H9 (cell line): ENCODE results near the gene LIF. TPM values are rescaled to one million over a fixed set of nuclear protein-coding genes. Genes with fewer than 3 reads are reported as not detected.

Experiments used
- DNase-seq: peaks from one replicate; pipeline ENCODE4 v3.0.0-alpha.2; 2017
- H2AFZ ChIP-seq: one replicate; pipeline ENCODE4 v1.6.1; 2013; ENCODE audit warnings: mild to moderate bottlenecking, low read length, control low read depth, moderate library complexity
- H2AK5ac ChIP-seq: 2 replicates; pipeline ENCODE4 v1.6.1; 2013; ENCODE audit warnings: low read length, control low read depth, mixed read lengths; ENCODE audit not compliant: insufficient read length
- H2BK120ac ChIP-seq: one replicate; pipeline ENCODE4 v1.6.1; 2013; ENCODE audit warnings: low read depth, mild to moderate bottlenecking, low read length, control low read depth, inconsistent platforms; ENCODE audit not compliant: poor library complexity, severe bottlenecking
- H2BK12ac ChIP-seq: 2 replicates; pipeline ENCODE4 v1.6.1; 2013; ENCODE audit warnings: low read length, control low read depth, mixed read lengths, low read depth; ENCODE audit not compliant: insufficient read length
- H2BK15ac ChIP-seq: 2 replicates; pipeline ENCODE4 v1.6.1; 2013; ENCODE audit warnings: low read depth, low read length, control low read depth
- H2BK20ac ChIP-seq: one replicate; pipeline ENCODE4 v1.6.1; 2013; ENCODE audit warnings: low read depth, mild to moderate bottlenecking, low read length, control low read depth, inconsistent platforms; ENCODE audit not compliant: poor library complexity, severe bottlenecking
- H2BK5ac ChIP-seq: 2 replicates; pipeline ENCODE4 v1.6.1; 2013; ENCODE audit warnings: low read length, control low read depth, mixed read lengths; ENCODE audit not compliant: insufficient read length
- H3K14ac ChIP-seq: 2 replicates; pipeline ENCODE4 v1.6.1; 2013; ENCODE audit warnings: low read length, control low read depth; ENCODE audit not compliant: insufficient read depth
- H3K18ac ChIP-seq: 2 replicates; pipeline ENCODE4 v1.6.1; 2013; ENCODE audit warnings: low read depth, mild to moderate bottlenecking, mixed read lengths, low read length, control low read depth; ENCODE audit not compliant: insufficient read length
- H3K23ac ChIP-seq: 2 replicates; pipeline ENCODE4 v1.6.1; 2013; ENCODE audit warnings: low read length, control low read depth, mixed read lengths, low read depth; ENCODE audit not compliant: insufficient read length
- H3K23me2 ChIP-seq: 2 replicates; pipeline ENCODE4 v1.6.1; 2013; ENCODE audit warnings: low read depth, mild to moderate bottlenecking, mixed read lengths, low read length, control low read depth; ENCODE audit not compliant: insufficient read length, poor library complexity, severe bottlenecking
- H3K27ac ChIP-seq: 2 replicates; pipeline ENCODE4 v1.5.1; 2013; ENCODE audit warnings: low read length, control low read depth, mixed read lengths, low read depth; ENCODE audit not compliant: insufficient read length
- H3K27me3 ChIP-seq: 2 replicates; pipeline ENCODE4 v1.6.1; 2013; ENCODE audit warnings: low read length, control low read depth, inconsistent platforms; ENCODE audit not compliant: insufficient read depth
- H3K4ac ChIP-seq: 2 replicates; pipeline ENCODE4 v1.6.1; 2013; ENCODE audit warnings: low read depth, mild to moderate bottlenecking, control low read depth, inconsistent platforms, low read length, moderate library complexity
- H3K4me1 ChIP-seq: 2 replicates; pipeline ENCODE4 v1.6.1; 2013; ENCODE audit warnings: low read length, control low read depth, inconsistent platforms; ENCODE audit not compliant: insufficient read depth
- H3K4me2 ChIP-seq: 2 replicates; pipeline ENCODE4 v1.6.1; 2013; ENCODE audit warnings: low read length, control low read depth, mixed read lengths; ENCODE audit not compliant: insufficient read length, insufficient read depth
- H3K56ac ChIP-seq: 2 replicates; pipeline ENCODE4 v1.6.1; 2013; ENCODE audit warnings: low read depth, mild to moderate bottlenecking, mixed read lengths, low read length, control low read depth; ENCODE audit not compliant: insufficient read length
- H3K79me1 ChIP-seq: 2 replicates; pipeline ENCODE4 v1.6.1; 2013; ENCODE audit warnings: low read depth, mild to moderate bottlenecking, moderate library complexity, low read length, control low read depth, inconsistent platforms; ENCODE audit not compliant: insufficient read depth, poor library complexity, severe bottlenecking
- H3K79me2 ChIP-seq: 2 replicates; pipeline ENCODE4 v1.6.1; 2013; ENCODE audit warnings: low read length, control low read depth, inconsistent platforms; ENCODE audit not compliant: insufficient read depth
- H3K9ac ChIP-seq: 2 replicates; pipeline ENCODE4 v1.6.1; 2013; ENCODE audit warnings: low read length, control low read depth, mixed read lengths; ENCODE audit not compliant: insufficient read length; ENCODE audit errors: extremely low read depth
- H3K9me3 ChIP-seq: one replicate; pipeline ENCODE4 v1.6.1; 2013; ENCODE audit warnings: low read depth, low read length, inconsistent platforms; ENCODE audit not compliant: control insufficient read depth
- H3T11ph ChIP-seq: one replicate; pipeline ENCODE4 v1.6.1; 2013; ENCODE audit warnings: mild to moderate bottlenecking, low read length, control low read depth, inconsistent platforms
- H4K20me1 ChIP-seq: one replicate; pipeline ENCODE4 v1.6.1; 2013; ENCODE audit not compliant: control insufficient read depth, insufficient read length, insufficient read depth
- H4K5ac ChIP-seq: 2 replicates; pipeline ENCODE4 v1.6.1; 2013; ENCODE audit warnings: low read depth, mild to moderate bottlenecking, mixed read lengths, low read length, control low read depth; ENCODE audit not compliant: insufficient read length
- H4K8ac ChIP-seq: replicated peaks from 2 replicates; pipeline ENCODE4 v1.6.1; 2013; ENCODE audit warnings: low read length, control low read depth, mixed read lengths, low read depth; ENCODE audit not compliant: insufficient read length
- H4K91ac ChIP-seq: 2 replicates; pipeline ENCODE4 v1.6.1; 2013; ENCODE audit warnings: low read depth, mild to moderate bottlenecking, moderate library complexity, mixed read lengths, low read length, control low read depth; ENCODE audit not compliant: insufficient read length
- H3K27ac Mint-ChIP-seq, 3 experiments: 2 replicates in 2 of 3; 3 replicates in 1 of 3; pipeline ENCODE4 v1.8.0; 2020 to 2021; ENCODE audit warnings: mixed read lengths in 3 of 3, mild to moderate bottlenecking in 1 of 3, moderate library complexity in 1 of 3
- H3K27me3 Mint-ChIP-seq: 2 replicates; pipeline ENCODE4 v1.8.0; 2021; ENCODE audit warnings: low read depth, mild to moderate bottlenecking, moderate library complexity, mixed read lengths
- H3K36me3 Mint-ChIP-seq, 3 experiments: 2 replicates in 2 of 3; 3 replicates in 1 of 3; pipeline ENCODE4 v1.8.0; 2020 to 2021; ENCODE audit warnings: low read depth in 3 of 3, mixed read lengths in 3 of 3; ENCODE audit not compliant: insufficient read depth in 1 of 3
- H3K4me1 Mint-ChIP-seq, 2 experiments: 2 replicates each; pipeline ENCODE4 v1.8.0; 2020; ENCODE audit warnings: mixed read lengths in 2 of 2
- H3K4me3 Mint-ChIP-seq, 2 experiments: 2 replicates in 1 of 2; 3 replicates in 1 of 2; pipeline ENCODE4 v1.8.0; 2020 to 2021; ENCODE audit warnings: mild to moderate bottlenecking in 2 of 2, mixed read lengths in 2 of 2, moderate library complexity in 1 of 2
- H3K9me3 Mint-ChIP-seq, 2 experiments: 2 replicates in 1 of 2; 3 replicates in 1 of 2; pipeline ENCODE4 v1.8.0; 2020; ENCODE audit warnings: mild to moderate bottlenecking in 2 of 2, mixed read lengths in 2 of 2, moderate library complexity in 1 of 2
- CTCF ChIP-seq: fragments of 200-600 bp; sonication (generic); conservative IDR thresholded peaks from 3 replicates; pipeline ENCODE4 v1.8.0; 2021; ENCODE audit warnings: antibody characterized with exemption, mild to moderate bottlenecking
- WGBS: extraction: QIAGEN DNeasy Blood & Tissue Kit; methylation state at CpG from one replicate; pipeline ENCODE4 v1.1.7; 2013; ENCODE audit warnings: missing lambda C conversion rate, low lambda C conversion rate, mixed read lengths; ENCODE audit not compliant: insufficient read length; ENCODE audit errors: extremely low coverage; 5-methylcytosine and 5-hydroxymethylcytosine counted together
- total RNA-seq: library from RNA; stranded (reverse); gene quantifications from 2 replicates; pipeline ENCODE4 v1.2.1, GENCODE V29; 2021

LIF gene
- total RNA-seq, 1 experiment from 2014 or later, result 6.1 TPM

DNA sequence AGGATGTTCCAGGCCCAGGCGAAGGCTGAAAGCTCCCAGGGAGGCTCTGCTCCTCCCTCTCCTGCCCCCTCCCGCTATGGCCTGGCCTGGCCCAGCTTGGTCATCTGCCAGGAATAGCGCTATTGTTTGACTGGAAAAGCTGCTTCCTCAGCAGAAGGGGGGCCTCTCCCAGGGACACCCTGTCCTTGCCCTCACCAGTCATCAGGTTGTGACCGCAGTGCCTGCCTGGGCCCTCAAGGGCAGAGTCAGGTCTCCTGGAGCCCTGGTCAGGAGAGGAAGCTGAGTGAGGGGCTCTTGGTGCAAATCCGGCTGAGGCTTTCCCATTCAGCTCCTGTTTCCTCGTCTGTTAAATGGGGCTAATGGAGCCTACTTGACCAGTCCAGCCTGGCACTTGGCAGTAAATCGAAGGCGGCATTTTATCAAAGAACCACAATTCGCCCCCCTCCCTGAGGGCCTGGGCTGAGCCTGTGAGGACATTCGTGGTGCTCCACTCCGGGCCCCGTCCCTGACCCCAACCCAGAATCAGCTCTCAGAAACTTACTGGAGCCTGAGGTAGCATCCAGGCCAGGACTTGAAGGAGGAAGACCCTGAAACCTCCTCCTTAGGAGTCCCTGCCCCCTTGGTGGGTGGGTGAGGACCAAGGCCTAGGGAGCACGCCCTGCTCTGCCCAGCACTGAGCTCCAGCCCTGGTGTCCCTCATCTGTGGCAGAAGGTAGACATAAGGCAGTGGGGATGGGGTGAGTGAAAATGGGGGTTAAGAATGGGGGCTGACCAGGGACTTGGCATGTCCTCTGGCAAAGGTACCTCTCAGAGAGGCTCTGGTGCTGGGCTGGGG, 44.7 kb upstream of the LIF start:
- H3K4me2 ChIP-seq, result no peak overlapping the region

More for the DNA sequence above, 44.7 kb upstream of the LIF start:
- Histone ChIP-seq H3K23me2 (peaks cover 8% of the 10 kb centered on the region), H3K79me1 (no peaks in the 10 kb centered on the region), H3K79me2 (no peaks in the 10 kb centered on the region), H4K20me1 (no peaks in the 10 kb centered on the region), H4K91ac (no peak overlapping the region), H2BK20ac (no peak overlapping the region), H3K27me3 (no peaks in the 10 kb centered on the region), H3K27ac (no peak overlapping the region), H3K9ac (no peak overlapping the region), H3K14ac (no peak overlapping the region), H4K8ac (no peak overlapping the region), H3K9me3 (no peaks in the 10 kb centered on the region), H3K23ac (no peak overlapping the region), H3K56ac (no peak overlapping the region), H2AK5ac (no peak overlapping the region), H2BK12ac (no peak overlapping the region), H3K4ac (no peak overlapping the region), H4K5ac (no peak overlapping the region), H3T11ph (no peak overlapping the region), H3K4me1 (no peaks in the 10 kb centered on the region; the same call in 1 of the 2 replicates), H2BK120ac (no peak overlapping the region), H2BK5ac (no peak overlapping the region), H3K18ac (no peak overlapping the region), H2AFZ (no peak overlapping the region), H2BK15ac (no peak overlapping the region)
- H3K4me1 Mint-ChIP-seq, result peaks cover 5 to 16% of the 10 kb centered on the region in 2 experiments
- TF ChIP-seq CTCF, result no peak
- H3K27ac Mint-ChIP-seq, result no peak overlapping the region
- no peak overlapping the region for H3K4me3 Mint-ChIP-seq
- no peak for DNase-seq
- no peaks in the 10 kb centered on the region for H3K9me3 Mint-ChIP-seq
- no CpG with 5 or more reads among the region's 13 CpGs for WGBS
- H3K27me3 Mint-ChIP-seq, result no peaks in the 10 kb centered on the region
- peaks cover 4 to 14% (median 5%) of the 10 kb centered on the region in 3 experiments; a peak in 5 of 7 replicates for H3K36me3 Mint-ChIP-seq
